HFFc6 (cell line): ENCODE results near the gene CALY. TPM values are rescaled to one million over a fixed set of nuclear protein-coding genes. Genes with fewer than 3 reads are reported as not detected.

Source experiments
- DNase-seq: peaks from one replicate; pipeline ENCODE4 v3.0.0-alpha.2; 2018
- H3K27ac Mint-ChIP-seq: 2 replicates; pipeline ENCODE4 v1.8.0; 2020; ENCODE audit warnings: mild to moderate bottlenecking, mixed read lengths
- H3K27me3 Mint-ChIP-seq: 2 replicates; pipeline ENCODE4 v1.8.0; 2021; ENCODE audit warnings: mild to moderate bottlenecking, moderate library complexity, mixed read lengths; ENCODE audit not compliant: insufficient read depth
- H3K36me3 Mint-ChIP-seq: 2 replicates; pipeline ENCODE4 v1.8.0; 2021; ENCODE audit warnings: low read depth, mixed read lengths
- H3K4me1 Mint-ChIP-seq: 2 replicates; pipeline ENCODE4 v1.8.0; 2020; ENCODE audit warnings: low read depth, mixed read lengths
- H3K4me3 Mint-ChIP-seq: 2 replicates; pipeline ENCODE4 v1.8.0; 2020; ENCODE audit warnings: mild to moderate bottlenecking, moderate library complexity, mixed read lengths
- H3K9me3 Mint-ChIP-seq: 2 replicates; pipeline ENCODE4 v1.8.0; 2020; ENCODE audit warnings: mild to moderate bottlenecking, mixed read lengths
- microRNA-seq: library from miRNA; unstranded; fragments of <30 nt; microRNA quantifications from one replicate; pipeline ENCODE4, GENCODE V29; 2019
- total RNA-seq, 6 experiments: library from RNA; stranded (reverse); fragmentation: NEBNext Ultra II Directional; extraction: Animal tissue kit (Norgen Biotek cat#: 25700); gene quantifications; 2 replicates in 1 of 6; 3 replicates in 5 of 6; pipeline ENCODE4 v1.2.3, GENCODE V29; 2021
- TF ChIP-seq, protein P1 (sequence below): fragments of 200-600 bp; sonication (generic); IDR thresholded peaks from 2 replicates; pipeline ENCODE4 v1.5.0; 2021; ENCODE audit warnings: antibody characterized with exemption, mild to moderate bottlenecking

CALY gene
- total RNA-seq, 6 experiments from 2014 or later, result 0.31 TPM; not detected in 5

- no peaks in the 10 kb centered on the region for H3K36me3 Mint-ChIP-seq
- H3K9me3 Mint-ChIP-seq, result no peaks in the 10 kb centered on the region
- peaks cover 12% of the 10 kb centered on the region for H3K4me1 Mint-ChIP-seq
- DNase-seq, result no peak
- no peak overlapping the region for H3K27ac Mint-ChIP-seq
- TF ChIP-seq, protein P1, sequence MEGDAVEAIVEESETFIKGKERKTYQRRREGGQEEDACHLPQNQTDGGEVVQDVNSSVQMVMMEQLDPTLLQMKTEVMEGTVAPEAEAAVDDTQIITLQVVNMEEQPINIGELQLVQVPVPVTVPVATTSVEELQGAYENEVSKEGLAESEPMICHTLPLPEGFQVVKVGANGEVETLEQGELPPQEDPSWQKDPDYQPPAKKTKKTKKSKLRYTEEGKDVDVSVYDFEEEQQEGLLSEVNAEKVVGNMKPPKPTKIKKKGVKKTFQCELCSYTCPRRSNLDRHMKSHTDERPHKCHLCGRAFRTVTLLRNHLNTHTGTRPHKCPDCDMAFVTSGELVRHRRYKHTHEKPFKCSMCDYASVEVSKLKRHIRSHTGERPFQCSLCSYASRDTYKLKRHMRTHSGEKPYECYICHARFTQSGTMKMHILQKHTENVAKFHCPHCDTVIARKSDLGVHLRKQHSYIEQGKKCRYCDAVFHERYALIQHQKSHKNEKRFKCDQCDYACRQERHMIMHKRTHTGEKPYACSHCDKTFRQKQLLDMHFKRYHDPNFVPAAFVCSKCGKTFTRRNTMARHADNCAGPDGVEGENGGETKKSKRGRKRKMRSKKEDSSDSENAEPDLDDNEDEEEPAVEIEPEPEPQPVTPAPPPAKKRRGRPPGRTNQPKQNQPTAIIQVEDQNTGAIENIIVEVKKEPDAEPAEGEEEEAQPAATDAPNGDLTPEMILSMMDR, result no peak
- H3K27me3 Mint-ChIP-seq, result no peaks in the 10 kb centered on the region
- H3K4me3 Mint-ChIP-seq, result no peak overlapping the region
Observed at GRCh38 chr10:133274751-133275683, 61.7 kb downstream of the CALY start.

Small RNA genes within 50 kb of the gene (microRNA-seq; reads per million reads assigned to microRNA genes)
- 14.7 reads per million, percentile 19 among the genes with 10 or more reads in this experiment for gene MIR3944

Other genes starting within 250 kb of the CALY start
- gene ADGRA1, start 249.0 kb downstream of the CALY start, total RNA-seq, result not detected
- under 1 TPM in 3 of 6 experiments, not detected in 3; 0.05 to 1.00 (median 0.28) TPM for gene KNDC1, start 176.7 kb downstream of the CALY start, total RNA-seq
- gene UTF1, start 106.7 kb downstream of the CALY start, total RNA-seq, result not detected
- gene VENTX, start 99.0 kb downstream of the CALY start, total RNA-seq, result not detected
- gene ADAM8, start 60.0 kb downstream of the CALY start, total RNA-seq, result 1 to 10 TPM in 5 of 6 experiments, under 1 TPM in 1; 0.99 to 2.9 (median 1.2) TPM
- gene TUBGCP2, start 28.0 kb downstream of the CALY start, total RNA-seq, result 10 to 100 TPM; 72.5 to 80.8 (median 77.7) TPM
- 10 to 100 TPM; 45.7 to 62.0 (median 52.7) TPM for gene ZNF511, start 28.0 kb downstream of the CALY start, total RNA-seq
- gene PRAP1, start 10.5 kb upstream of the CALY start, total RNA-seq, result not detected
- gene FUOM, start 21.1 kb upstream of the CALY start, total RNA-seq, result 1 to 10 TPM in 5 of 6 experiments, under 1 TPM in 1; 0.55 to 8.9 (median 7.8) TPM
- 100 to 1,000 TPM; 105 to 137 (median 114) TPM for gene ECHS1, start 36.5 kb upstream of the CALY start, total RNA-seq
- 1 to 10 TPM; 2.4 to 4.9 (median 3.6) TPM for gene PAOX, start 42.4 kb upstream of the CALY start, total RNA-seq
- 10 to 100 TPM; 23.7 to 33.0 (median 26.6) TPM for gene MTG1, start 57.3 kb upstream of the CALY start, total RNA-seq
- 1 to 10 TPM in 2 of 6 experiments, under 1 TPM in 4; 0.31 to 2.9 (median 0.40) TPM for gene SPRN, start 87.7 kb upstream of the CALY start, total RNA-seq
- 1 to 10 TPM in 3 of 6 experiments, under 1 TPM in 3; 0.59 to 1.3 (median 1.0) TPM for gene SCART1, start 117.0 kb upstream of the CALY start, total RNA-seq
- gene CYP2E1, start 190.5 kb upstream of the CALY start, total RNA-seq, result 1 to 10 TPM in 2 of 6 experiments, under 1 TPM in 4; 0.45 to 1.3 (median 0.83) TPM
- not detected for gene SYCE1, start 228.7 kb upstream of the CALY start, total RNA-seq